HepG2 (cell line): Measurements from ENCODE around the gene GTF2F2. TPM values are rescaled to one million over a fixed set of nuclear protein-coding genes. Genes with fewer than 3 reads are reported as not detected.
"Not testable (repeated sequence)": the region's sequence is repeated elsewhere in the genome, so short reads cannot be mapped to it uniquely, and the experiment has no call there.

Experiments used
- ATAC-seq: fragments of 200-7000 bp; cut with Tn5 transposase; 3 replicates; pipeline ENCODE4 v1.9.1; 2020; ENCODE audit warnings: mild to moderate bottlenecking, moderate library complexity
- BruUV-seq: library from RNA; stranded (reverse); fragments of 400-500 nt; replicated peaks from 2 replicates; lab custom pipeline; 2021; lab: Mats Ljungman, UMichigan
- CTCF ChIA-PET: fragments of 300-600 bp; formaldehyde crosslinking; extraction: SDS; loops from one replicate; lab custom pipeline; 2021; ENCODE audit warnings: low total read pairs, inconsistent platforms, low intra/inter-chr PET ratio; lab: Yijun Ruan, JAX
- POLR2A ChIA-PET: fragments of 350-600 bp; sonication (Branson Sonifier 250); formaldehyde crosslinking; loops from one replicate; lab custom pipeline; 2020; ENCODE audit warnings: antibody characterized with exemption, inconsistent platforms; lab: Yijun Ruan, JAX
- DNase-seq: peaks from one replicate; pipeline ENCODE4 v3.0.0-alpha.2; 2015; ENCODE audit warnings: low spot score
- FAIRE-seq: peaks from 3 replicates; lab custom pipeline; 2011; peaks lifted over from hg19 to GRCh38; lab: Jason Lieb, UNC
- H2AFZ ChIP-seq: one replicate; pipeline ENCODE4 v1.6.1; 2011; ENCODE audit warnings: low read length, inconsistent platforms
- H3K27ac ChIP-seq: fragments of 300-600 bp; 3 replicates; pipeline ENCODE4 v1.8.0; 2011; ENCODE audit warnings: mixed run types, mild to moderate bottlenecking, mixed read lengths, low read length, inconsistent platforms; ENCODE audit not compliant: insufficient read depth; ENCODE audit errors: extremely low read length
- H3K27me3 ChIP-seq, 2 experiments: fragments of 200-600 bp in 1 of 2; 2 replicates in 1 of 2; 3 replicates in 1 of 2; pipeline versions ENCODE4 v1.6.0 to v1.8.0; 2011; ENCODE audit warnings: low read length in 2 of 2, mild to moderate bottlenecking in 2 of 2, moderate library complexity in 2 of 2, inconsistent platforms in 1 of 2; ENCODE audit not compliant: insufficient read depth in 2 of 2, control insufficient read depth in 1 of 2
- H3K36me3 ChIP-seq, 2 experiments: fragments of 200-600 bp in 1 of 2; replicated peaks in 1 of 2; 2 replicates in 1 of 2; 3 replicates in 1 of 2; pipeline versions ENCODE4 v1.5.1 to v1.8.0; 2011; ENCODE audit warnings: low read length in 2 of 2, inconsistent platforms in 1 of 2; ENCODE audit not compliant: insufficient read depth in 2 of 2, control insufficient read depth in 1 of 2
- H3K4me1 ChIP-seq: 2 replicates; pipeline ENCODE4 v1.5.1; 2012; ENCODE audit warnings: low read length, inconsistent platforms; ENCODE audit not compliant: insufficient read depth
- H3K4me2 ChIP-seq: 2 replicates; pipeline ENCODE4 v1.6.0; 2011; ENCODE audit warnings: low read depth, low read length, inconsistent platforms
- H3K4me3 ChIP-seq, 3 experiments: fragments of 200-600 bp in 1 of 3; sonication (generic), shearing (Covaris generic) in 1 of 3; replicated peaks in 1 of 3; 2 replicates each; pipeline ENCODE4 v1.5.1; 2011 to 2016; ENCODE audit warnings: low read length in 3 of 3, inconsistent platforms in 2 of 3, low read depth in 2 of 3, mild to moderate bottlenecking in 2 of 3, control low read depth in 1 of 3, mixed read lengths in 1 of 3; ENCODE audit not compliant: insufficient read depth in 1 of 3
- H3K79me2 ChIP-seq: one replicate; pipeline ENCODE4 v1.6.1; 2011; ENCODE audit warnings: low read length, inconsistent platforms; ENCODE audit not compliant: insufficient read depth
- H3K9ac ChIP-seq: 2 replicates; pipeline ENCODE4 v1.6.0; 2011; ENCODE audit warnings: mild to moderate bottlenecking, low read depth, low read length, inconsistent platforms; ENCODE audit not compliant: insufficient read depth
- H3K9me3 ChIP-seq: 2 replicates; pipeline ENCODE4 v1.5.1; 2012; ENCODE audit warnings: mild to moderate bottlenecking, low read length
- H4K20me1 ChIP-seq: 2 replicates; pipeline ENCODE4 v1.6.0; 2011; ENCODE audit warnings: inconsistent platforms, mild to moderate bottlenecking, low read length, moderate library complexity; ENCODE audit not compliant: insufficient read depth
- ZNF503 ChIP-seq: sonication (generic); formaldehyde crosslinking; IDR thresholded peaks from 2 replicates; pipeline ENCODE4 v1.4.0; 2020; ENCODE audit warnings: missing genetic modification reagents
- WGBS: methylation state at CpG from one replicate; pipeline ENCODE4 v1.1.6; 2017; ENCODE audit warnings: low lambda C conversion rate; 5-methylcytosine and 5-hydroxymethylcytosine counted together
- in situ Hi-C: cut with HindIII; loops from 2 replicates; pipeline ENCODE4 v1.10.0; 2017; ENCODE audit warnings: low pct_unique_long_range_greater_than_20kb; ENCODE audit not compliant: extremely low pct_ligation_motif_present
- intact Hi-C: fragments of 100-400 bp; cut with micrococcal nuclease; formaldehyde crosslinking; loops from one replicate; pipeline ENCODE4 v1.10.0; 2022; ENCODE audit not compliant: unreplicated experiment
- polyA plus RNA-seq, 8 experiments: library from polyadenylated mRNA; depleted of rRNA in 3 of 8; stranded (reverse) in 7 of 8; unstranded in 1 of 8; fragments of >200 nt; fragmentation: Illumina TruSeq in 4 of 8; extraction: Trizol in 4 of 8; gene quantifications; 2 replicates each; pipeline versions ENCODE4 v1.2.1 to v1.2.3, GENCODE V29; 2011 to 2016; ENCODE audit warnings: low read depth in 4 of 8, missing spikeins in 1 of 8, mixed read lengths in 1 of 8; ENCODE audit not compliant: insufficient read depth in 1 of 8
- total RNA-seq, 5 experiments: library from RNA; depleted of rRNA; stranded (reverse); fragments of >200 nt; fragmentation: Illumina TruSeq; extraction: Trizol; gene quantifications; 2 replicates each; pipeline ENCODE4 v1.2.3, GENCODE V29; 2016; ENCODE audit warnings: low read depth in 1 of 5
- TF ChIP-seq, protein P1 (sequence below): sonication (generic); formaldehyde crosslinking; conservative IDR thresholded peaks from 2 replicates; pipeline ENCODE4 v1.8.0; 2022; ENCODE audit warnings: mild to moderate bottlenecking, moderate library complexity, missing genetic modification reagents

Gene GTF2F2
- total and polyA plus RNA-seq, 2 of the 13 experiments (the other 11 are each of a cell fraction or from before 2014, with no cell fraction given), result 10.6 to 32.8 TPM

- TF ChIP-seq, protein P1, sequence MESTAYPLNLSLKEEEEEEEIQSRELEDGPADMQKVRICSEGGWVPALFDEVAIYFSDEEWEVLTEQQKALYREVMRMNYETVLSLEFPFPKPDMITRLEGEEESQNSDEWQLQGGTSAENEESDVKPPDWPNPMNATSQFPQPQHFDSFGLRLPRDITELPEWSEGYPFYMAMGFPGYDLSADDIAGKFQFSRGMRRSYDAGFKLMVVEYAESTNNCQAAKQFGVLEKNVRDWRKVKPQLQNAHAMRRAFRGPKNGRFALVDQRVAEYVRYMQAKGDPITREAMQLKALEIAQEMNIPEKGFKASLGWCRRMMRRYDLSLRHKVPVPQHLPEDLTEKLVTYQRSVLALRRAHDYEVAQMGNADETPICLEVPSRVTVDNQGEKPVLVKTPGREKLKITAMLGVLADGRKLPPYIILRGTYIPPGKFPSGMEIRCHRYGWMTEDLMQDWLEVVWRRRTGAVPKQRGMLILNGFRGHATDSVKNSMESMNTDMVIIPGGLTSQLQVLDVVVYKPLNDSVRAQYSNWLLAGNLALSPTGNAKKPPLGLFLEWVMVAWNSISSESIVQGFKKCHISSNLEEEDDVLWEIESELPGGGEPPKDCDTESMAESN (CRISPR knock-in tag), result no peak
These were observed 122.2 kb downstream of the GTF2F2 start (continued) for GRCh38 chr13:45242524-45242923.

DNA sequence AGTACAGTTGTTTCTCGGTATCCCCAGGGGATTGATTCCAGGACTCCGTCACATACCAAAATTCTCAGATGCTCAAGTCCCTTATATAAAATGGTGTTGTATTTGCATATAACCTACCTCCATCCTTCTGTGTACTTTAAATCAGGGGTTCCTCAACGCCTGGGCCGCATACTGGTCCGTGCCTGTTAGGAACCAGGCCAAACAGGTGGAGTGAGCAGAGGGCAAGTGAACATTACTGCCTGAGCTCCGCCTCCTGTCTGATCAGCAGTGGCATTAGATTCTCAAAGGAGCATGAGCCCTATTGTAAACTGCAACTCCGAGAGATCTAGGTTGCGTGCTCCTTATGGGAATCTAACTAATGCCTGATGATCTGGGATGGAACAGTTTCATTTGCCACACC is 122.8 kb downstream of the GTF2F2 start:
- intact Hi-C loops (no loop called here), in situ Hi-C loops (no loop called here)
- Histone ChIP-seq H2AFZ (no peak overlapping the region), H3K9me3 (no peaks in the 10 kb centered on the region), H3K4me1 (no peaks in the 10 kb centered on the region), H3K36me3 (no peaks in the 10 kb centered on the region; a peak in 1 of 5 replicates), H3K79me2 (no peaks in the 10 kb centered on the region), H3K9ac (no peak overlapping the region), H3K27me3 (no peaks in the 10 kb centered on the region), H4K20me1 (no peaks in the 10 kb centered on the region), H3K27ac (no peak overlapping the region), H3K4me3 (no peak overlapping the region), H3K4me2 (no peak overlapping the region)
- POLR2A ChIA-PET, result no interaction called here
- no peak for TF ChIP-seq ZNF503 (CRISPR knock-in tag)
- BruUV-seq, result no TSS peak
- ATAC-seq (no peak), FAIRE-seq (no peak), DNase-seq (no peak)
- CTCF ChIA-PET, result no interaction called here
- WGBS, result 91% methylated on average over 8 of the region's 8 CpGs

DNA sequence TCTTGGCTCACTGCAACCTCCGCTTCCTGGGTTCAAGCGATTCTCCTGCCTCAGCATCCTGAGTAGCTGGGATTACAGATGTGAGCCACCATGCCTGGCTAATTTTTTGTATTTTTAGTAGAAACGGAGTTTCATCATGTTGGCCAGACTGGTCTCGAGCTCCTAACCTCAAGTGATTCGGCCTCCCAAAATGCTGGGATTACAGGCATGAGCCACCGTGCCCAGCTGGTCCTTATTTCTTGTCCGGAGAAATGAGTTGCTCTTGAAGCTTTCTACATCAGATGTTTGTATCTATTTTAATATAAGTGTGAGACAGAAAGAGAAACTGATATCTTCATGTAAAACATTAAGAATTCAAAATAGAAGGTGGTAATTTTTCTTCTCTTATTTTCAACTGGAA is 124.4 kb downstream of the GTF2F2 start:
- 96% methylated on average over 7 of the region's 7 CpGs for WGBS
- H3K79me2 ChIP-seq, FAIRE-seq, H4K20me1 ChIP-seq, DNase-seq, H3K4me3 ChIP-seq, H3K9ac ChIP-seq, H3K4me2 ChIP-seq, H3K27me3 ChIP-seq, H3K9me3 ChIP-seq, BruUV-seq, ATAC-seq, H3K36me3 ChIP-seq, H2AFZ ChIP-seq, H3K27ac ChIP-seq, in situ Hi-C loops, POLR2A ChIA-PET, intact Hi-C loops, CTCF ChIA-PET, H3K4me1 ChIP-seq: not testable (repeated sequence)
